HG03066 (cell line): ENCODE results near the gene COBLL1.

Source experiments
- ATAC-seq: cut with Tn5 transposase; IDR thresholded peaks from one replicate; pipeline ENCODE4 v1.9.1; 2021; ENCODE audit warnings: low read depth; ENCODE audit not compliant: unreplicated experiment

Gene COBLL1

DNA sequence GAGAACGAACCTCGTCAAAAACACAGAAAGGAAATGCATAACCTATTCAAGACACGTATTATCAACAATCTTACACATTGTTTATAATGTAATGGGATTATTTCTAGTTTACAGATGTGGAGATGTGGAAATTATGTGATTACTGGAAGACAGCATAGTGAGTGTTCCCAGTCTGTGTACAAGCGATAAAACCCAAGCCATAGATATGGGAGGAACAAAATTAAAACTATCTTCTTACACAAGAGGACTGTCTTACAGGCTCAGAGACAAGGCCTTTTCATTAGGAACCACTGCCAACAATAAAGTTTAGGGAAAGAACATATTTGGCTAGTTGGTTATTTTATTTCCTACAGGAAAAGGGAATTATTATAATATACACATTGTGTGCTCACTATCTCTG is 20.3 kb downstream of the COBLL1 start:
- no peak for ATAC-seq

DNA sequence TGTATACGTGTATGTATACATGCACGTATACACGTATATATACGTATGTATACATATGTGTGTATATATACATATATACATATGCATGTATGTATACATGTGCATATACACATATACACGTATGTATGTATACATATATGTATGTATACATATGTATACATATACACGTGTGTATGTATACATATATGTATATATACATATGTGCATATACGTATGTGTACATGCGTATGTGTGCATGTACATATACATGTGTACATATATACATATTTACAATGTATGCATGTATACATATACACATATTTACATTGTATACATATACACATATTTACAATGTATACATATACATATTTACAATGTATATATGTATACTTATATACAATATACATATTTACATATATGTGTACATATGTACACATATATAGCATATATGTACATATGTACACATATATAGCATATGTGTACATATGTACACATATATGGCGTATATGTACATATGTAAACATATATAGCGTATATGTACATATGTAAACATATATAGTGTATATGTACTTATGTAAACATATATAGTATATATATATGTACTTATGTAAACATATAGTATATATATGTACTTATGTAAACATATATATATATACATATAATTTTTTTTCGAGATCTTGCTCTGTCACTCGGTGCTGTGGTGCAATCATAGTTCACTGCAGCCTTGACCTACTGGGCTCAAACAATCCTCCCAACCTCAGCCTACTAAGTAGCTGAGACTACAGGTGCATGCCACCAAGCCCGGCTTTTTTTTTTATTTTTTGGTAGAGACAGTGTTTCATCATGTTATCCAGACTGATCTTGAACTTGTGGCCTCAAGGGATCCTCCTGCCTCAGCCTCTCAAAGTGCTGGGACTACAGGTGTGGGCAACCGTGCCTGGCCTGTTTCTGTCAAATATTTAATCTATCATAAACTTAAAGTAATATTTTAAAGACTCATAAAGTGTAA is 23.2 kb downstream of the COBLL1 start:
- no peak for ATAC-seq

DNA sequence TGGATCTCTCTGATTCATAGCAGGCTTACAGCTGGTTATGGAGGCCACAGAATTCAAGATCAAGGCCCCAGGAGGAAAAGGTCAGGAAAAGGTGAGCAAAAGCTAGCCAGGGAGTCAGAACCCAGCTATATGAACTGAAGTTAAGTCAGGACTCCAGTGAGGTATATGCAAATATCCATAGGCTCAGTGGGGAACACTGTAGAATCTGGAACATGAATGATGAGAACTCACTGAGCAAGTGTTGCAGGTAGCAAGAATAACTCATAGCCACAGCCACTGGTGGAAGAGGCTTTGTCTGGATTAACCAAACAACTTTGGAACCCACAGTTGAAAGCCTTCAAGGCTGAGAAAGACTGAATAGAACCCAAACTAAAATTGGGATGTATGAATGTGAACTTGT is 24.7 kb downstream of the COBLL1 start:
- ATAC-seq = no peak

DNA sequence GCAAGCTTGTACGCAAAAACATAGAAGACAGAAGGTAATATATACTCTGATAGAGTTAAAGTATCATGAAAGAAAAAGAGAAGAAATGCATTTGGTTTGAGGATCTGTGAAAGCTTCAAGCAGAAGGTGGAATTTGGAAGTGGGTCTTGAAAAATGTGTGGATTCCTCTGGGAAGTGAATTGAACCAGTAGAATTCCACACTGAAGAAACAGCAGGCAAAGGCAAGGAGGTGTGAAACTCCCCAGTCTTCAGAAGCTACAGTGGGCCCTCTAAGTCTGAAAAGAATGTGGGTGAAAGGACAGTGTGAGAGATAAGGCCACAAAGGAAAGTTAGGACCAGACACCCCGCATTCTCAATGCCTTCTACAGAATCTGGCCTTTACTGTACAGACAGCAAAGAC is 25.6 kb downstream of the COBLL1 start:
- no peak for ATAC-seq

DNA sequence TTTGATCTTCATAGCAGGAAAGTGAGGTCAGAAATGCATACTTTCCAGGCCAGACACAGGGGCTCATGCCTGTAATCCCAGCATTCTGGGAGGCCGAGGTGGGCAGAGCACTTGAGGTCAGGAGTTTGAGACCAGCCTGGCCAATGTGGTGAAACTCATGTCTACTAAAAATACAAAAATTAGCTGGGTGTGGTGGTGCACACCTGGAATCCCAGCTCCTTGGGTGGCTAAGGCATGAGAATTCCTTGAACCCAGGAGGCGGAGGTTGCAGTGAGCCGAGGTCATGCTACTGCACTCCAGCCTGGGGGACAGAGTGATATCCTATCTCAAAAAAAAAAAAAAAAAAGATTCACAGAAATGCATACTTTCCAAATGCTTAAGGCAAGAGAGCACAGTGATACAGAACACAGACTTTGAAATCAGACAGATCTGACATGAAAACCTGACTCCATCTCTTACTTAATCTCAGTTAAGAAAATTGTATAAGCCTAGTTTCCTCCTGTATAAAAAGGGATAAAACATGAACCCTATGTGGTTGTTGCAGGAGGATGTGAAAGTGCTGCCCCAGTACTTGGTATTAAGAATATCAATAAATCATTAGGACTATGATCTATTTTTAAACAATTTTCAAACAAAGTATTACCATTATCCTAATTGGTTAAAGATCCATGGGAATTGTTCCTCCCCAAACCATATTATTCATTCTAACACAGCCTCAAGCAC is 26.4 kb downstream of the COBLL1 start:
- ATAC-seq = no peak

DNA sequence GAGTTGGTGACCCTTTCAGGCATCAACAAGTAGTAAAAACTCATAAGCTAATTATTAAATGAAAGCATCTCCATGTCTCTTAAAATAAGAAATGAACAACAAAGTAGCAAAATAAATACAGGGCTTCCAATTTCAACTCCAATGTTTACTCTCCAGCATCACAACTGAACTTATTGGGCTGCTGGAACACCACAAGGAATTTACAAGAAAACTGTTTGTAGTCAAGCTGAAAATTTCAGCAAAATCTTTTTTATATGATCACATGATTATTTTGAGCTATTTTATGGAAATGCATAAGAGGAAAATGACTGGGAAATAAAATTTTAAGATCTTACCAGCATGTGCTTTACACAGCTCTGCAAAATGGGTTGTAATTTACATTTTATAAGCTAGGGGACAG is 28.1 kb downstream of the COBLL1 start:
- ATAC-seq = no peak

DNA sequence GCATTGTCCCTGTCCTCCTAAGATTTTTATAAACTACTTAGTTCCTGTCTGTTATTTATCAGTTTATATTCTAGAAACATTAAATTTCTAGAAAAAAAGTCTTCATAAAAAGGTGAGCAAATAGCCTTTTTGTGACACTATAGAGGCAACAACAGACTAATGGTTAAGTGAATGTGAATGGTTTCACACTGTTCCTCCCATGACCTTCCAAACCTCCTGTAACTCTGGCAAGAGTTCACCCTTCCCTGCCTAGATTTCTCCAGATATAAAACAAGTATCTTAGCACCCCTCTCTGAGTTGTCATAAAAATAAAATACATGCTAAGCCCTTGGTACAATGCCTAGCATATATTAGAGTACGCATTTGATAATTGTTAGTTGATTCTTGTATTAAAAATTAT is 29.2 kb downstream of the COBLL1 start:
- ATAC-seq = no peak

DNA sequence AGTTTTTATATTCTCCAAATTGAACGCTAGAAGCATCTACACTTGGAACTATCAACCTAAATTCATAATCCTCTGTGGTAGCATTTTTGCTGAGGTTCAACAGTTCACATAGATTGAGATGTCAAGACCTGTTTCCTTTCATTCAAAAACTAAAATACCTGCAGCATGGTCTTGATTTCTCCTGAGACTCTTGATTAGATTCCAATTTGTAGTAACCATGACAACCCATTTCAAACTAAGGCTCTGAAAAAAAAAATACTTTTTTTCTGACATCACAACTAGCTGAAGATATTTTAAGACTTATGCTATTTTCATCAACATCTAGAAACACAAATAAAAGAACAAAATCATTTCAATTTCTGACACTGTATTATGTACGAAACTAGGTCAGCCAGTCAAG is 29.8 kb downstream of the COBLL1 start:
- ATAC-seq = no peak

DNA sequence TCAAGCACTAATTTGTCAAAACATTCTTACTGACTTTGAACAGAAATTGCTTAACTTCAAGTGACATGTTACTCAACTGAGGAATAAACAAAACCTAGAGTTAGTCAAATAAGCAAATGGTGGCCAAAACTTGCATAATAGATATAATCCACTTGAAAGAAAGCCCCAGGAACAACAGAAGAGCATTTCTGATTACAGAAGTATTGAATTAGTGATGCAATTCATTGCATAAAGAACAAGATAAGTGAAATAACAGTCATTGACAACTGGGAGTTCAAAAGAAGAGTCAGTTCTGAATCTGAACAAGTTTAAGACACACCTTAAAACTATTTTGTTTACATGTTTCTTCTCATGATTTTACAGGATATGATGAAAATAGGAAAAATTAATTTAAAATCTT is 30.8 kb downstream of the COBLL1 start:
- no peak for ATAC-seq

DNA sequence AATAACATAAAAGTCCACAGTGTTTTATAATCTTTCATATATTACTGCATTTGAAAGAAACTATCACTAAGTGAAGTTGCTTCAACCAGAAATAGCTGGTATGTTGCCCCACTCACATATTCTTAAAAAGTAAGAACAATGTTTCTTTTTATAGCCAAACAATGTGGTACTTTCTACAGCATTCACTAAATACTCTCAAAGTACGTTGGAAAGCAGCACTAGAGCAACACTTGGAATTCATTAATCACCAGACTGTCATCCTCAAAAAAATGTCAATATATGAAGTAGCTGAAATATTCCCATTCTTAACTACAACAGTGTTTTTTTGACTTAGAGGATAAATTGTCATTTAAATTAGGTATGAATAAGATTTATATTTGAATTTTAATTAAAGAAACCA is 32.8 kb downstream of the COBLL1 start:
- no peak for ATAC-seq

DNA sequence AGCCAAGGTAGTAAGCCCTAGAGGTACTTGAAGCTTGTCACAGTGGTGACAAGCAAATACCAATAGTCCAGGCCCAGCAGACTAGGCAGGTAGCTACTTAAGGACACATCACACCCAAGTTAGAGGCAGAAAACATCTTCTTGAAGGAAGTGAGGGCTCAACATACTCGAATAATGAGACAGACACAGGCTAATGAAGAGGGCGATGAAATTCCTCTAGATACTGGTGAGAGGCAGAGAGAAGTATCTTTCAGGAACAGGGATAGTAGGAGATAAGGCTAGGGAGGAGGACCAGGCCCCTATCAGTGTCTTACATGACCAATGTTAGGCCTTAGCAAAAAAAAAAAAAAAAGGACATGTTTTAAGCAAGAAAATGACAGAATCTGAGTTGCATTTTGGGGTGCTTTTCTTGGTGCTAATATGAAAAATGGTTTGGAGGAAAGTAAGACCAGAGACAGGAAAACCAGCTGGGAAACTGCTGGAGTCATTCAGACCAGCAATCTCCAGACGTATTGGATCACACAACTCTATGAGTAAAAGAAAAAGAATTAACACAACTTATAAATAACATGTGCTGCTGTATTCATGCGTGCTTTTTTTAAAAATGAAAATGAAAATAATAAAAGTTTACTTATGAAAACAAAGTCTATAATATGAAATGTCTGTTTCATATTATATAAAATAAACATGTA is 37.7 kb downstream of the COBLL1 start:
- no peak for ATAC-seq

DNA sequence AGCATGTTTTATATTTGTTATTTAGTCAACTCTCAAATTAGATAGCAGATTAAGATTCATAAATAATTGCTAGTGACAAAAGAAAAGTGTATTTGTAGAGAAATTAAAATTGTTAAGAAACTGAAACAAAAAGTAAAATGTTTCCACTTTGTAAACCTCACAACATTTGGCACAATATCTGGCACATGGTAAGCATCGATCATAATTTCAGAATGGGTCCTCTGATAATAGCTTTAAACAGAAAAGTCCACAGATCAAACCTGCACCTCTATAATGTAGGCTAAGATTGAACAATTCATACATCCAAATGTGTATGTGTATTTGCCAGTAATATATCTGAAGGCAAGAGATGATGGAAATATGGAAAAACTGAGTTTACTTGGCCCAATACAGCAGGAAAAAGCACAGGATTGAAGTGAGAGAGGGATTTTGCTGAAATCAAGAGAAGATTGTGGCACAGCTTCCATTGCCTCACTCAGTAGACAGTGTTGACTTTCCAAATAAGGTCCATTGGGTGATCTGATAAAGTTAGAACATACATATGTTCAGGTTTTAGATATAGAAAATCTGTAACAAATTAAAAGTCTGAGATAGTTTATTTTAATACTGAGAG is 39.4 kb downstream of the COBLL1 start:
- no peak for ATAC-seq

DNA sequence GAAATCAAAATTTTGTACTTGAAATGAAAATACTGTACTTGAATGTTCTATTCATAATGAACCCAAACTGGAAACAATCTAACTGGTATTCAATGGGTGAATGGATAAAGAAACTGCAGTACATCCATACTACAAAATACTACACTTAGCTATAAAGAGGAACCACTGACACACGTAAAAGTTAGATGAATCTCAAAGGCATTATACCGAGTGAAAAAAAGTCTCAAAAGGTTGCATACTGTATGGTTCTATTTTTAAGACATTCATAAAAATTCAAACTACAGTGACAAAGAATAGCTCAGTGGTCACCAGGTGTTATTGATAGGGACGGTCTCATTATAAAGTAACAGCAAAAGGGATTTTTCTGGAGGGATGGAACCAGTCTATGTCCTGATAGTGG is 41.1 kb downstream of the COBLL1 start:
- no peak for ATAC-seq

DNA sequence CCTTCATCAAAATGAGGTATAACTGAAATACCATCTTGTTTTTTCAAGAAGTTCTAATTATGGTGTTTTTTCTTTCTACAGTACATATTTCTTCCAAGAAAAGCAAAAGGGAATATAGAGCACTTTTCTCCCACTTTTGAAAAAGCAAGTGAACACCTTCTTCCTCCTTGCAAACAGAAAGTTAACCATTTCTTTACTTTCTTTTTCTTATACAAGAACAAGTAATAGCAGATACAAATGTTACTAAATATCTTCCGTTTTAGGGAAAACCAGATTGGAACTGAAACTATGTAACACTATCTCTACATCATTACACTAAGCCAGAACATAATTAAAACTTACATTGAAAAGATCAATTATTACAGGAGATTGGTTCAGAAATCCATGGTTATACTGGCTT is 44.0 kb downstream of the COBLL1 start:
- no peak for ATAC-seq

DNA sequence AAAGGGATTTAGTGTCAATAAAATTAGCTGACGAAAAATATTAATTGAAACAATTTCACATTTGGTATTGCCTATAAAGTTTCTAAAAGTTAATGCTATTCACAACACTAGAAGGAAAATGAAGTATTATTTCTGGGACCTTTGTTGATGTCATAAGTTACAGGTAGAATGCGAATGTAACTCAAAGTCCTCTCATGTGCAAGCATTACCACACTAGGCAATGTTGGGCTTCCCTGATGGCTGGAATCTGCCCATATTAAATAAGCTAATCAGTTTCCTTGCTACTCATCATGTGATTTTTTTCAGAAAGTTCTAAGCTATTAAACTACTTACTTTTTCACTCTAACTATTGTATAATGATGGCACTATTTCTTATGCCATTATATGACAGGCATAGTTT is 44.6 kb downstream of the COBLL1 start:
- no peak for ATAC-seq

DNA sequence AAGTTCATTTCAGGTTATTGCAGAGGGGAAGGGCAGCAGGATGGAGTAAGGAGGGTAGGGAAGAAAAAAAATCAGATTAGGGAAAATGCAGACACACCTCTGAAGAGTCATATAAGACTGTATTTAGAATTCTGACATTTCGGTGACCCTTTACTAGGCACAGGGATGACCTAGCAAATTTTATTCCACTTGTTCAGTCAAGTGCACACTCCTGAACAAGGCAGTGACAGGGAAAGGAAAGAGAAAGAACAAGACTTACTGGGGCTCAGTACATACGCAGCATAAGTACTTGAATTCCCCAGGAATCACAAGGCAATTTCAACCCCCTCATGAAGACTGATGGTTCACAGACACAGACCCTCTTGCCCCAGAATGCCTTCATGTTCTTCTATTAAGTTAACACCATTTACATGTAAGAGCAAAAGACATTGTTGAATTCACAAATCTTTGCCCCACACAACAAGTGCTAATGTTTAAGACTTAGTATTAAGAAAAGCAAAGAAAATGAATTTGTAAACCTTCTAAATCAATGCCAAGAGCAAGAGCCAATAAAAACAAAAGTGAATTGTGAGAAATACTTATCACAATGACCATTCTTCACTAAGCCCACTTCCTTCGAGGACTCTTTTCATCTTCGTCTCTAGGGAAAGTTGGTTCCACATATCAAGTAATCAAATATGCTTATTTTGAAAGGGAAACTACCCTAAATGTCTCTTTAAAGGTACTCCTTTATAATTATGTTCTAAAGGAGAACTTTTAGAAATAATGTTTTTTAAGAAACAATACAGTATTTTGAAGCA is 47.0 kb downstream of the COBLL1 start:
- ATAC-seq = no peak

DNA sequence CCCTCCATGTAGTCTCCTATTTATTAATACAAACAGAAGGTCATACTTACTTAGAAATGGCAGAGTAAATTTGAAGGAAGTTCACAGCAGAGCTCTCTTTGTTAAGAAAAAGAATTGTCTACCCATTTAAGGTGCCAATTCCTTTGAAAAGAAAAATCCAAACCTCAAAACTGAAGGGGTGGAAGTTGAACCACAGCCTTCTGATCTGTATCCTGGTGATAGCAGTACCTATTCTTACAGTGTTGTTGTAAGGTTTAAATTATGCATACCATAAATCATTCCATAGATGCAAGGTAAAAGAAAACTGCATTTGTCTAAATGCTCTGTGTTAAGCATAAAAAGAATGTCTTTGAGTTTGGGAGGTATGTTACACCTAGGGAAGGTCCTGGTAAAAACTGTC is 47.6 kb downstream of the COBLL1 start:
- ATAC-seq = no peak

DNA sequence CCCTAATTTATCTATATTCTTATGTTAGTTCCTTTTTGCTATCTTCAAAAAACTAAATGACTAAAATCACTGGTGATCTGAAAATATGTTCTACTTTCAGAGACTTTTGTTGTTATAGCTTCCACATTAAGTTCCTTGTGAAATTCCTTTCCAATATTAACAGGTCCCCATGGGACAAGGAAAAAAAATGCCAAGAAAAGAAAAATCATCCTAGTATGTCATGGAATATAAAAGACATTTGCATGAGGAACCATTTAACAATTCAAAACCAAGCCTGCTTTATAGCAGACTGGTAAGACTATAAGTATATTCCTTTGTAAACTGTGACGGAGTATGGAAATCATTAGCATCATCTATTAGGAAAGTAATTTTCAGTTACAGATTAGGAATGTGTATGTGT is 48.1 kb downstream of the COBLL1 start:
- ATAC-seq = no peak

DNA sequence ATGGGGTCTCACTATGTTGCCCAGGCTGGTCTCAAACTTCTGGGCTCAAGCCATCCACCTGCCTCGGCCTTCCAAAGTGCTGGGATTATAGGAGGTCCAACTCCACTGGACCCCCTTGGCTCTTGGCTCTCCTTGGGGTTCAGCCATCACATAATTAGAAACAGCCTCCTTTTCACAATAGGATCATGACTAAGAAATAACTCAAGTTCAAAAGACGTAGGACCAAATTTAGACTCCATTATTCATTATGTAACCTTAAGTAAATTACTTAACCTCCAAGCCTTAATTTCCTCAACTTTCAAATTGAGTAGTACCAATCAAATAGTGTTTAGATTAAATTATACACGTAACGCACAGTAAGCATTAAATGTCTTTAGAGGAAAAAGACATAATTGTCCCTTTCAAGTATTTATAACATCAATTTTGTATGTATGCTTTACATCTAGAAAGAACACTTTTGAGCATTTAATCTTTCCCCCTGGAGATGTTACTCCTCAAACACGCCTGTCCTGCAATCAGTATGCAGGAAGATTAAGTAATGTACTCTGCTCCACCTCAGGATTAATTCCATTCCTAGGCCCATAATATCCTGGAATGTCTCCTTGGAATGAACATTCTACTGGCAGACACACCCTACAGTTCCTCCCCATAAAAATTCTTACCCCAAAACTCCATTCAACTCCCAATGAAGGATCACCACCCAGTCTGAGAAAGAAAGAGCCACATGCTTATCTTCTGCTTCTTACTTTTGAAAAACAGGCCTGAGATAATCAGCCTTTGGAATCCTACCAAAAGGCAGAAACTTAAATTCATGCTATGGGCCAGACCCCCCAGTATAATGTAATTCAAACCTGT is 49.1 kb downstream of the COBLL1 start:
- no peak for ATAC-seq
